Measurements from ENCODE around the gene KCNK4.
"Not testable (repeated sequence)": the region's sequence is repeated elsewhere in the genome, so short reads cannot be mapped to it uniquely, and the experiment has no call there.

Gene KCNK4
- total RNA-seq: 0 reads per million in 2 experiments

DNA sequence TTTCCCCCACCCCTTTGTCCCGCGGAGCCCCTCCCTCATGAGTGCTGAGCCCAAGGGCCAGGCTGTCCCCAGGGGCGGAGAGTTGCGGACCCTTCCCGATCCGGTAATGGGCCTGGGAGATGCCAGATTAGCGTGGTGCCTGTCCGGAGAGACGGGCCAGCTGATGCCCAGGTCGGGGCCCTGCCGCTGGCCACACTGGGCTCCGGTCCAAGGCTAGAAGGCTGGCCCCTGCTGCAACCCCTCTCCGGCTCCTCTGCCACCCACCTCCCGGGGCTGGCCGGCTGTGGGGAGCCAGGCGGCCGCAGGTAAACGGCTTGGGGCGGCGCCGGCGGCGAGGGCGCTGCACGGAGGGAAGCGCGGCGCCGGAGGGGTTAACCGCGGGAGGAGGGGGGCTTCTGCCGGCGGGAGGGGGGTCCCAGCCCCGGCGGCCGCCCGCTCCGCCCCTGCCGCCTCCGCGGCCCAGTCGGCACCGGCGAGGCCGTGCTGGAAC is at the start of gene KCNK4:
KCNK4 (plus strand) TSS at position 41 of the 490 bp plus-strand sequence. CDS start 1,717 bp downstream, outside the sequence.
- no peak for DNase-seq (ENCODE audit: low read depth)

DNA sequence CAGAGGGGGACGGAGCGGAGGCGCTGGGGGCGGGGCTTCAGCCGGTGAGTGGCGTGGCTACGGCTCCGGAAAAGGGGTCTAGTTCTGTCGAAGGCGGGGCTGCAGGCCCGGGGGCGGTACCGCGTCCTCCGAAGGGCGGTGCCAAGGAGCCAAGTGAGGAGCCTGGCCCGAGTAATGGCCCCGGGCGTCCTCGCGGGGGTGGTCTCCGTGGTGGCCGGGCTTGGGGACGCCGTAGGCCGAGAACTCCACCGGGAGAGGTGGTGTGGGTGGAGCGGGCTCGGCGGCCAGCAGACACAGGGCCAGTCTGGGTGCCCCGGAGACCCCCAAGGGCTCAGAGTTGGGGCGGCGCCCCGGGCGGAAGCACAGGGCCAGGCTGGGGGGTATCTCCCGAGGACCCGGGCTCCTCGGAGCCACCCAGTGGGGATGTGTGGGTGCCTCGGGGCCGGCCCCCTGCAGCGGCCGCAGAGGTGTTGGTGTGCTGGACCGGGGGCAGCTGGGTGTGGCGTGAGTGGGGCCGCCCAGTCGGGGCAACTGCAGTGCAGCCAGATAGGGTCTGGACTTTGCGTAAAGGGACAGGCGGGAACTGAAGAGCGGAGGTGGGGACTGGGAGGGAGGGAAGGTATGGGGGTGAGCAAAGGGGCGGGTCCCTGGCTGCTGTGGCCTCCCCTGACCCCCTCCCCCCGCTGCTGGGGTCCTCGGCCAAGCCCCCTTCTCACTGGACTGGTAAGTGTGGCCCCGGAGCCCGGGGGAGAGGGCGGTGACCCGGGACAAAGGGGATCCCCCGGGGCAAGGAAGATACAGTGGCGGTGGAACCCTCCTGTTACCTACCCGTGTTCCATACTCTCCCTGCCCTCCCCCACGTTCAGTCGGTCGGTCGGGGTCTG is 49.4 kb upstream of the KCNK4 start:
- DNase-seq (ENCODE audit: low read depth): no peak

DNA sequence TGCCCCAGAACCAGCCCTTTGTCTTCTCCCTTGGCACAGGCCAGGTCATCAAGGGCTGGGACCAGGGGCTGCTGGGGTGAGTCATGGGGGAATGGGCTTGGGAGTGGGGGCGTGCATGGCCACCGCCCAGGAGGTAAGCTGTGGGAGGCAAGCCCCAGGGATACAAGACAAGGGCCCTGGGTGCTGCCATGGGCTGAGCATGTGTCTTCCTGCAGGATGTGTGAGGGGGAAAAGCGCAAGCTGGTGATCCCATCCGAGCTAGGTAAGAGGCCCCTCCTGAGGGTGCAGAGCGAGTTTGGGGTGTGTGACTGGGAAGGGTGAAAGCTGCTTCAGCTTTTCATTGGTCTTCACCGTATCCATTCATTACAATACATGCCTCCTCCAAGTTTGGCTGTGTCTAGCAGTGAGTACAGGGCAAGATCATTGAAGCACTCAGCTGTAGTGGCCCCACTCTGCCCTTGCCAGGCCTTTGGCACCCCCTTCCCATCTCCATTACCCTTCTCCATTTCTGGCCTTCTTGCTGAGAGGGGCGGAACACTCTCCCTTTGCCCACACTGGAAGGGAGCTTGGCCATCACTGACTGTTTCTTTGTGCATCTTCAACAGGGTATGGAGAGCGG is 47.8 kb upstream of the KCNK4 start:
- no peak for DNase-seq (ENCODE audit: low read depth)

DNA sequence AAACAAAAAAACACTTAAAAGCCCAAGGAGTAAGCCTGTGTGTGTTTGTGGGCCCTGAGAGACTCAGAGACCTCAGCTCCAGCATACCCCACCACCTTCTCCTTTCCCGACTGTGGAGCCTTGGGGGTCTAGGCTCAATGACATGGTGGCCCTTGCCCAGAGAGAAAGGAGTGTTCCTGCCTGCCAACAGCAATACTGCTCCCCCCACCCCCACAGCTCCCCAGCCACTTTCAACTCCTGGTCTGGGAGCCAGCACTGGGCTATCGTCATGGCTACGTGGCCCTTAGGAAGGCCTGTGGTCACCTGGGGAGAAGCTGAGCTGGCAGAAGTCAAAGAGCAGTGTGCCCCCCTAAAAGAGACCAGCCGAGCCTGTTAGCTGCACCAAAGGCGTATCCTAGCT is 47.0 kb upstream of the KCNK4 start:
- DNase-seq (ENCODE audit: low read depth): no peak

DNA sequence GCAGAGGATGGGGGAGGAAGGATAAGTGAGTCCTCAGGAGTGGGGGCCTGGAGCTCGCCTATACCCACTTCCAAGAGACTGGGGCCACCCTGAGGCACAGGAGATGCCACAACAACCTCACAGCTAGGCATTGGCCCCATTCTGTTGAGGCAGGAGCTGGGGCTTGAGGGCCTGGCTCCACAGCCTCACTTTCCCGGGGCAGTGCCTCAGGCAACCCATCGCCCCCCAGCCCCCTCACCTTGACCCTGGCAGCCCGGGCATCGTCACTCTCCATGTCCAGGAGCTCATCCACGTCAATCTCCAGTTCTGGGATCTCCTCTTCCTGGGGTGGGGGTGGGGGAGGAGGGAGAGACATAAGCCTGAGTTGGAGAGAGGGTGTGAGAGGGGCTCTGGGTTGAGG is 46.1 kb upstream of the KCNK4 start:
- DNase-seq (ENCODE audit: low read depth): no peak

DNA sequence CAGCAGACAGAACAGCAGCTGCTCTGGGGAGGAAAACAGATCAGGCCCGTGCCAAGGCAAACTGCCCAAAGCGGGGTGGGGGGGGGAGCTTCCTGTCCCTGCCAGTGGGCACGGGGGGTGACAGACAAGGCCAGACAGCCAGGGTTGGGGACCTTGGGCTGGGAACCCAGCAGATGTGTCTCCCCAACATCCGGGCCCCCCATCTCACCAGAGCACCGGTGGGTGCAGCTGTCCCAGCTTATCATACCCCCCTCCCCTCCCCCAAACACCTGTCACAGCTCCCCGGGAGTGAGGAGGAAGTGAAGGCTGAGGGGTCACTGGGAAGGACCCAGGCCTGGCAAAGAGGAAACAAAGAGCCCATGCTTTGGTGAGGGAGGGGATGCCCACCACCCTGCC is 45.7 kb upstream of the KCNK4 start:
- DNase-seq (ENCODE audit: low read depth): no peak

DNA sequence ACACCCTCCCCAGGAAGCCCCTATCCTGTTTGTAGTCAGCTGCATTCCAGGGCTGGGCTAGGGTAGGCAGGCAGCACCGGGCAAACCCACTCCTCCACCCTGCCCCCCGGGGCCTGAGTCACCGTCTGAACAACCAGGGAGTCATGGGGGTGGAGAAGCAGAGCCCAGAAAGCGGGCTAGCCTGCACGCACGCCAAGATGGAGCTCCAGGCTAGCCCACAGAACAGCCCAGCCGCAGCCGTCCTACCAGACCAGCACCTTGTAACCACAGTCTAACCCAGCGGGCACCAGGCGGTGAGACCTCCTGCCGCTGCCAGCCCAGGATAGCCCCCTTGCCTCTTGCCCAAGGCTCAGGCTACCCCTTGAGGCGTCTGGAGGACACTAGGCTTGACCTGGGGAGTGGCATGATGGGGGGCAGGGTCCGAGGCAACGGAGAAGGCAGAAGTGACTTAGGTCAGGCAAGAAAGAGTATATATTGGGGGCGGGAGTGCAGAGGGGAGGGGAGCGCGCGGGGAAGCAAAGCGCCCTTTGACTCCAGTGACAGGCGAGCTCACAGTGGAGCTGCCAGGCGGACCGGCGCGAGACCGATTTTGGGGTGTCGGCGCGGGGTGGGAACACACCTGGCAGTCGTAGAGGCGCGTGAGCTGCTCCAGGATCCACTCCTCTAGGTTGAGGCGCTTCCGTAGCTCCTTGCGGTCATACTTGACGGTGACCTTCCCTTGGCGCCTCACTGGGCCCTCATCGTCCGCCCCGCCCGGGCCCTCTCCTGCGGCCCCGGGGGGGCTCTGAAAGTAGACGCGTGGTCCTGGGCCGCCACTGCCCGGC is 45.1 kb upstream of the KCNK4 start:
- peak; percentile 49 for DNase-seq (ENCODE audit: low read depth)

DNA sequence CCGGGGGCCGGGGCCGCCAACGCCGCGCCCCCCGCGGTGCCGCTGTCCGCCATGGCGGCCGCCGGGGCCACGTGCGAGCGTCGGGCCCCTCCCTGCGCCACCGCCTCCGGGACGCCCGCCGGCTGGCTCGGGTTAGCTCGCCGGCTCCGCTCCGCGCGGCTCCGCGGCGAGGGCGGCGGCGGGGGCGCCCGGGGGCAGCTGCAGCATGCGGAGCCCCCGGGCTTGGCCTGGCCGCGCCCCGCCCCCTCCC is 44.6 kb upstream of the KCNK4 start:
- not testable (repeated sequence) for DNase-seq (ENCODE audit: low read depth)

DNA sequence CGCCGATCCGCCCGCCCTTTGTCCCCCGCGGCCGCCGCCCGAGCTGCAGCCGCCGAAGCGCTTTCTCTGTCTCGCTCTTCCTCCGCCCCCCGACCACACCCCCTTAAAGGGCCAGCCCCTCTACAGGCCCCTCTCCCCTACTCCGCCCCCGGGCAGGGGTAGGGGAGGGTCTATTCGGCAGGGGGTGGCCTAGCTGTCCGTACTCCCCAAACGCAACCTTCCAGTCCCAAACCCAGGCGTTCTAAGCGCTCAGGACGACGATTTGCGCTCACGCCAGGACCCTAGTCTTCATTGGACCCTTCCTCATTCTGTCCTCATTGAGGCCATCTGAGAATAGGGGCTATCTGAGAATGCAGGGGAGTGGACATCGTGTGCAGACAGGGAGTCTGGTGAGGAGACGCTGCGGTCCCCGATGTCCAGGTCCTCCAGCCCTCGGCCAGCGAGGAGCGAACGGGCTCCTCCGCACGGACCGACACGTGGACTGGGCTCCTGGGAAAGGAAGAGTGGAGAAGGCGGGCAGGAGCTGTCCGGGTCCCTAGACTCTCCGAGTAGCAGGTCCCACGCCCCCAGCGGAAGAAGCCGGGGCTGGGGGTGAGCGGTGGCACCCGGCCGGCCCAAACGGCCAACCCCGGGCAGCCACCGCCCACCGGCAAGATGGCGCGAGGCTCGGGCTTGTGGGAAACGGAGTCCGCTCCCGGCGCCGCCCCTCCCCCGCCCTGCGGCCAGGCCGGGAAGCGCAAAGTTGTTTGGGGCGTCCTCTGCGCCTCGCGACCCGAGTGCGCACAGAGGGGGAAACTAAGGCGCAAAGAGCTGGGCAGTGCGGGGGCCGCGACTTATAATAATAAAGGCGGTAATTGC is 44.0 kb upstream of the KCNK4 start, which contains the start of gene PPP1R14B:
PPP1R14B (minus strand) TSS at position 73 of the 858 bp plus-strand sequence. CDS start 270 bp downstream, outside the sequence.
- DNase-seq (ENCODE audit: low read depth): peak; percentile 67

DNA sequence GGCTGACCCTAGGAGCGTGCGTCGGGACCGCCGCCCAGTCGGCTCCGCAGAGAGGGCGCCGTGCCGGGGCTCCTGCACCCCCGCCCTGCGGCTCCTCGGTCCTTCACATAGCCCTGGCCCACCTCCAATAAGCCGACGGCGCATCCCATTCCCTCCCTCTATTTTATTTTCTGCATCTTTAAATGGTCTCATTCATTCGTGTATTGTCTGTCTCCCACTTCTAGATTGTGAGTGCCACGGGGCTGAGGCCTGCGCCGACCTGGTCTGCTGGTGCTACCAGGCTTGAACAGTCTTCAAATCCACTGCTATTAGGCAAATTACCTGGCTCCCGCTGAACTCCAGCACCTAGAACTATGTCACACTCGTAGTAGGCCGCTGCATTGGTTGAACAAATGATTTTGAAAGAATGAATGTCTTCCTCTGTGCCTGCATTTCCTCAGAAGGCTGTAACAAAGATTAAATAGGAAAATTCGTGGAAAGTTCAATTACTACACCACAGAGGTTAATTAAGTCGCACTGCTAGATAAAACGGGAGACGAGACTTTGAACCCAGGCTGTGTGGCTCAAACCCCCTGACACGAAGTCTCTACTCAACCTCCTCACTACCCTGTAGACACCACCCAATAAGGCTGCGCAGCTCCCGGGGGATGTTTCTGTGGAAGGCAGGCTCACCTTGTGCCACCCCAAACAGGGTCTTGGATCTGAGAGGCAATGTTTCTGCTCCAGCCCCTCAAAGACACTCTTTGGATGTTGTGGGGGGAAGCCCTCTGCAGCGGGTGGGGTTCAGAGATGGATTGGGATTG is 43.2 kb upstream of the KCNK4 start:
- DNase-seq (ENCODE audit: low read depth): no peak

DNA sequence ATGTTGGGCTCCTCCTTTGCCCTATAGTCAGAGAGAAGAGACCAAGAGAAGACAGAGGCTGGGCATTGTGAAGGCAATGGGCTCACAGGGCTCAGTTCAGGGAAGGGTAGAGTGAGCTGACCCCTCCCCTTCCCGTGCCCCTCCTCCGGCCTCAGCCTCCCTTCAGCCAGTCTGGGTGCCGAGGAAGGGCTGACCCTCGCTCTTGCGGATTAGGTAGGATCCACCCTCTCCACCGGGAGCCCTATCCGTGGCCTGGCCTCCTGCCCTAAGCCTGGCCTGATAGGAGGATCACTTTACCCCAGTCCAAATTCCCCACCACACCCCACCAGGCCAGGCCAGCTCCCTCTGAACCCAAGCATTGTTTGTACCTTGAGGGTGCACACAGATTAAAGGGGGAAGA is 42.5 kb upstream of the KCNK4 start:
- no peak for DNase-seq (ENCODE audit: low read depth)

DNA sequence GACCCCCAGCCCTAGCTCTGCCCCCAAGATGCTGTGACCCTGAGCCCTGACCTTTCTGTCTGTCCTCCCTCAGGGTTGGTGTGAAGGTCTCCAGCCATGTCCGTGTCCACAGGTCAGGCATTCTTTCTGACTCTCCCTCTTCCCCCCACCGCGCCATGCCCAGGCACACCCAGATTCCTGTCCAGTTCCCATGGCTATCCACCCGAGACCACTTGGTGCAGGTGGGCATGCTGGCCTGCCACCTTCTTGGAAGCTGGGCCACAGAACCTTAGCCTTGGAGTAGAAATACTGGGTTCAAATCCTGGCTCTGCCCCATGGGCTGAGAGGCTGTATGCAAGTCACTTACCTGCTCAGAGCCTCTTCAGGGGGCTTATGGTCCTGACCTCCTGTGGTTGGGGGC is 42.1 kb upstream of the KCNK4 start:
- no peak for DNase-seq (ENCODE audit: low read depth)

DNA sequence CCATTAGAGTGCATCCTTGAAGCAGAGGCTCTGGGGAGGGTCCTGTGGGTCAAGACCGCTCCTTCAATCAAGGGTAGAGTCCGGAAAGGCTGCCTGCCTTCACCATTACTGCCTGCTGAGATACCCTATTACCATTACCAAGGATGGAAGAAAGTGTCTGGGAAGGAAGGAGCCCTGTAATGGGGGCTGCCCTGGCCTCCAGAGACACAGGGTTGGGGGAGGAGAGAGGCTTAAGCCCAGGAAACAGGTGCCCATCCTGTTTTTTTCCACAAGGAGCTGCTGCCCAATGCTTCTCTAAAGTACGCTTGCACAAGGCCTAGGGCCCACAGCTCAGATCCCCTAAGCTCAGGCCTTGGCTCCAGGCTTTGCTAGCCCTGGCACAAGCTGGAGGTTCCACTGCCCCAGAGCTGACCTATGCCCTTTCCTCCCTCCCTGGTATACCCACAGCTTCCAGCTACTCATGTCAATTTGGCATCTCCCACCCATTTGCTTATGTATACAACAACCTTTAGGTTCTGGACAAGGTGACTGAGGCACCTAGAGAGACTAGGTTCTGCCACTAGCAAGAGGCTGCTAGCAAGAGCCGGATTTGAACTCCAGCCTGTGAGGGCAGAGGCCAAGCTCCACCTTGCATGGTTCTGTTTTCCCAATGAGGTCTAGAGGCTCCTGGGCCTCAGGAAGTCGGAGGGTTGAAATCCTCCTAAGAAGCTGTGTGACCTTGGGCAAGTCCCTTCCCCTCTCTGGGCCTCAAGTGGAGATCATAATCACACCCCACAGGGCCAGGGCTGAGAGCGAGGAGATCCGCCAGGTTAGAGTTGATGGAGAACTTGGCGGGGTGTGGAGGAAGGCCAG is 41.3 kb upstream of the KCNK4 start:
- DNase-seq (ENCODE audit: low read depth): no peak

DNA sequence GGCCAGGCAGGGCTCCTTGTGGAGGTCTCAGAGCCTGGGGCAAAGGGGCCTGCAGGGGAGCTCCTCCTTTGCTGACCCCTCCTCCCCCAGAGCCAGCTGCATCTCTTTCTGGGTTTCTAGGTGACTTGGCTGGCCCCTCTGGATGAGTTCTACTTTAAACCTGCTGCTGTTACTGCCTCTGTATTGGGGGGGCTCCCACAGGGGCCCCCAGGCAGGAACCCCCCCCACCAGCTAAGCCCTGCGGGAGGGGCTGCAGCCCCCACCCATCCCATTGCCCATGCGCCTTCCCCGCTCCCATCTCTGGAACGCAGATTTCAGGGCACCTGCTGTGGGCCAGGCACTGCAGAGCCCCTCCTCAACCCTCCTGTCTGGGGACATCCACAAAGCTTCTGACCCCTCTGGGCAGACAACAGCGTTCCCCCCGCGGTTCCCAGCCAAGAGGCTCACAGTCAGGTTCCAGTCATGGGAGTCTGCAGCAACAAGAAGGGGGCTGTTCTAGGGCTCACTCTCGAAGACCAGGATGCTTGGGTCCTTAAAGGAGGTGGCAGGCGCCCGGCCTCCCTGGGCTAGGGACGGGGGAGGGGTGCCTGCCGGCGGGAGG is 40.6 kb upstream of the KCNK4 start:
- DNase-seq (ENCODE audit: low read depth): no peak

DNA sequence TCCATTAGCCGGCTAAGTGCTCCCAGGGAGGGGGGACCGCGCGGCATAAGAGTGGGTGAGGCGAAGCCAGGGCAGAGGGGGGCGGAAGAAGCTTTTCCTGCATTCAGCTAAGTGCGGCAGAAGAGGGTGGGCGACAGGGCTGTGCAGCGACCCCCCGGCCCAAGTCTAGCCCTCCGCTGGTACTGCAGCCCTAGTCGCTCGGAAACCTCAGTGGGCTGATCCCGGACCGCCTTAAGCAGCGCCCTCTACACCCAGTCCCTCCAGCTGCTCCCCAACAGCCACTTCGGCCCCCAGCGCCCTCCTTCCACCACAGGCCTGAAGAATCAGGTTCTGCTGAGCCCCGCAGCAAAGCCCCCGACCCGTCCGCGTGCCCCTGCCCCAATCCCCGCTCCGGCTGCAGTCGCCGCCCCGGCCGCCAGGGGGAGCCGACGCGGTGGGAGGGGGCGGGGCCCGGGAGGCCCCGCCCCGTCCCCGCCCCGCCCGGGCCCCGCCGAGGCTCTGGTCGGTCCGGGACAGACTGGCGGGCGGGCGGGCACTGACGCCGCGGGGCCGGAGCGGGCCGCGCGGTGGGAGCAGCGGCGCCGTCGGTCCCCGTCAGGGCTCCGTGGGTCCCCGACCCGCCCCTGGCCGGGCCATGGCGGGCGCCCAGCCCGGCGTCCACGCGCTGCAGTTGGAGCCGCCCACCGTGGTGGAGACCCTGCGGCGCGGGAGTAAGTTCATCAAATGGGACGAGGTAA is 39.9 kb upstream of the KCNK4 start, which contains the start of gene PLCB3:
PLCB3 (plus strand) TSS at position 515 of the 737 bp plus-strand sequence; CDS start at position 635, 120 bp downstream.
- peak; percentile 41 for DNase-seq (ENCODE audit: low read depth)

DNA sequence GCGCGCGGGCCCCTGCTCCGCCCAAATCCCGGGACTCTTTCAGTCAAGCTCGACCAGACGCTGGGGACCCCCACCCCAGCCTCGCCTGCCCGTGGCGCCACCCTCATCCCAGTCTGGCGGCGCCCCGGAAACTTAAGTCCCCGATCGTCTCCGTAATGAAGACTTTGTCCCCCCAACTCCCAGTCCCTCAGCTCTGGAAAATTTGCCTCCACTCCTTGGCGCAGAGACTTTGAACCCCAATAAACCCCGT is 39.4 kb upstream of the KCNK4 start:
- no peak for DNase-seq (ENCODE audit: low read depth)

DNA sequence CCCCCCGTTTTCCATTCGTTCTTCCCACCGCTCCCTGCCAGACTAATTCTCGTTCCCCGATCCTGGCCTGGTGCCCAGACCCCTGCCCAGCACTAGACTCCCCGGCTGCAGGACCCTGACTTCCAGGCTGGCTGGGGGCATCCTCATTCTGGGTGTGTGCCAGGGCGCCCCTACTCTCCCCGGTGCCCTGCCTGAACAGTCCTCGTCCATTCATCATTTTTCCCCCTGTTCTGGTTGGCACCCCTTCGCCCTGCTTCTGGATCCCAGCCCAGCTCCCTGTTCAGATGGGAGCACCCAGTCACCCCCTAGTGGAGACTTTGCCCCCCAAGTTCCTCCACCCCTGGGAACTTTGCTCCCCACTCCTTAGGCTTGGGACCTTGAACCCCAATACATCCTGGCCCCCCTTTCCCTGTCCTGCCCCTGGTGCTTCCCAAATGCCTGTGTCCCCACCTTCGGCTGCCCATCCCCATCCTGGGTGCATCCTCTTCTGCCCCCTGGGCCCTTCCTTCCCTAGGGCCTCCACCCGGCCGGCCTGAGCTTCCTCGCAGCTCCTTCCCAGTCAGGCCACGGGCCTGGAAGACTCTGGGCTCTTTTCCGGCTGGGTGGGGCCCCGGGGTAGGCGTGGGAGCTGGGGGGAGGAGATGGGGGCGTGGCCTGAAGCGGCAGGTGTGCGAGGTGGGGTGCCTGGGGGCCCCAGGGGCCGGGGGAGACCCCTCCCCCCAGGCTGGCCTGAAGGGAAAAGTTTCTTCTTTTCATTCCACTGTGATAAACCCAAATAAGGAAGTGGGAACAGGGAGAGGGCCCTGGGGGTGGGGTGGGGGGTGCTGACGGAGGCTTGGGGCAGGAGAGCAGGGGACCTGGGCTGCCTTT is 38.9 kb upstream of the KCNK4 start:
- no peak for DNase-seq (ENCODE audit: low read depth)

DNA sequence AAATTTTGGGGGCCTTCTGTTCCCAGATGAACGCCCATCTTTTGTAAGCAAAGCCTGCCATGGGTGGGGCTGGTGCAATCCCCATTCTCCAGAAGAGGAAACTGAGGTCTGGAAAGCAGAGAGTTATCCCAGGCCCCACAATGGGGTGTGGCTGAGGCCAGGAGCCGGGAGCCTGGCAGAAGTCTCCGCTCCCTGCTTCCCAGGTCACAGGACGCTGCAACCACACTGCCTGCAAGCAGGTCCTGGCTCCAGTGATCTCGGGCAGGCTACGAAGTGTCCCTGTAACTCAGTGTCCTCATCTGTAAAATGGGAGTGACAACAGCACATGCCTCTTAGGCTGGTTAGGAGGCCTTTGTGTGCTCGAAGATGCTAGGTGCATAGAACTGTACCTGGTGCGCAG is 38.1 kb upstream of the KCNK4 start:
- no peak for DNase-seq (ENCODE audit: low read depth)

Data from T follicular helper cell (primary cell).